ENCODE measurements around the gene GTPBP2.

GTPBP2 gene

GRCh38 chr6:43625393-43625992 is 3.6 kb downstream of the GTPBP2 start:
- H3K4me3 ChIP-seq (ENCODE audit: low read depth, low read length), result no peak overlapping the region
- no peak for TF ChIP-seq CTCF (IDR thresholded peaks at IDR 0.05; ENCODE audit: low read depth, low read length)

- no peak for TF ChIP-seq CTCF (IDR thresholded peaks at IDR 0.05; ENCODE audit: low read depth, low read length)
- H3K4me3 ChIP-seq (ENCODE audit: low read depth, low read length), result no peak overlapping the region
Observed at GRCh38 chr6:43624786-43625288, 4.2 kb downstream of the GTPBP2 start.

- H3K4me3 ChIP-seq (ENCODE audit: low read depth, low read length), result no peak overlapping the region
- no peak for TF ChIP-seq CTCF (IDR thresholded peaks at IDR 0.05; ENCODE audit: low read depth, low read length)
Observed at GRCh38 chr6:43623880-43624785, 4.9 kb downstream of the GTPBP2 start.

- no peak for TF ChIP-seq CTCF (IDR thresholded peaks at IDR 0.05; ENCODE audit: low read depth, low read length)
- H3K4me3 ChIP-seq (ENCODE audit: low read depth, low read length), result no peak overlapping the region
Observed at GRCh38 chr6:43622541-43622940, 6.5 kb downstream of the GTPBP2 start.

GRCh38 chr6:43621836-43622180 is 7.3 kb downstream of the GTPBP2 start:
- no peak overlapping the region for H3K4me3 ChIP-seq (ENCODE audit: low read depth, low read length)
- TF ChIP-seq CTCF (IDR thresholded peaks at IDR 0.05; ENCODE audit: low read depth, low read length), result no peak

- H3K4me3 ChIP-seq (ENCODE audit: low read depth, low read length), result no peak overlapping the region
- TF ChIP-seq CTCF (IDR thresholded peaks at IDR 0.05; ENCODE audit: low read depth, low read length), result no peak
Observed at GRCh38 chr6:43621078-43621835, 7.8 kb downstream of the GTPBP2 start.
